HEK293 (cell line): Measurements from ENCODE around the gene ZFPM1.

Source experiments
- CTCF ChIA-PET: fragments of 350-600 bp; formaldehyde crosslinking; extraction: SDS; loops from one replicate; lab custom pipeline; 2021; ENCODE audit warnings: antibody characterized with exemption; lab: Yijun Ruan, JAX
- POLR2A ChIA-PET: fragments of 300-600 bp; formaldehyde crosslinking; extraction: SDS; loops from one replicate; lab custom pipeline; 2020; ENCODE audit warnings: antibody characterized with exemption, inconsistent platforms; lab: Yijun Ruan, JAX
- H3K27ac ChIP-seq: fragments of 200-500 bp; sonication (Bioruptor generic); 2 replicates; pipeline ENCODE4 v1.5.1; 2014; ENCODE audit warnings: low read depth, low read length, control low read depth, inconsistent platforms; ENCODE audit errors: extremely low read depth
- H3K36me3 ChIP-seq, 2 experiments: fragments of 200-500 bp in 1 of 2; sonication (Bioruptor generic) in 1 of 2; 1 replicate in 1 of 2; 2 replicates in 1 of 2; pipeline ENCODE4 v1.5.1; 2014 to 2017; ENCODE audit warnings: inconsistent platforms in 2 of 2, low read length in 2 of 2; ENCODE audit not compliant: control insufficient read depth in 2 of 2, insufficient read depth in 1 of 2
- H3K4me1 ChIP-seq: fragments of 200-500 bp; sonication (Bioruptor generic); 2 replicates; pipeline ENCODE4 v1.5.1; 2014; ENCODE audit warnings: mild to moderate bottlenecking, low read length, inconsistent platforms; ENCODE audit not compliant: control insufficient read depth, insufficient read depth
- H3K4me3 ChIP-seq: 2 replicates; pipeline ENCODE4 v1.5.1; 2011; ENCODE audit warnings: low read depth, mild to moderate bottlenecking, control low read depth, low read length, moderate library complexity
- H3K9me3 ChIP-seq: fragments of 200-500 bp; sonication (Bioruptor generic); 2 replicates; pipeline ENCODE4 v1.5.1; 2014; ENCODE audit warnings: low read depth, low read length, inconsistent platforms; ENCODE audit not compliant: control insufficient read depth, insufficient read depth
- FEZF1 ChIP-seq: fragments of 450-650 bp; formaldehyde crosslinking; IDR thresholded peaks from 2 replicates; pipeline ENCODE4 v1.5.1; 2016; ENCODE audit warnings: missing biosample characterization, missing genetic modification characterization
- GFI1B ChIP-seq: fragments of 450-650 bp; formaldehyde crosslinking; IDR thresholded peaks from 2 replicates; pipeline ENCODE4 v1.5.1; 2016; ENCODE audit warnings: missing biosample characterization, missing genetic modification characterization
- HIC1 ChIP-seq: fragments of 450-650 bp; formaldehyde crosslinking; IDR thresholded peaks from 2 replicates; pipeline ENCODE4 v1.5.1; 2016; ENCODE audit warnings: missing biosample characterization, missing genetic modification characterization
- HOXC10 ChIP-seq: sonication (generic); formaldehyde crosslinking; IDR thresholded peaks from 2 replicates; pipeline ENCODE4 v1.8.1; 2023; ENCODE audit warnings: mild to moderate bottlenecking, missing genetic modification reagents
- KLF8 ChIP-seq: fragments of 450-650 bp; formaldehyde crosslinking; IDR thresholded peaks from 2 replicates; pipeline ENCODE4 v1.5.1; 2016; ENCODE audit warnings: missing biosample characterization, missing genetic modification characterization
- MEIS1 ChIP-seq: sonication (generic); formaldehyde crosslinking; IDR thresholded peaks from 2 replicates; pipeline ENCODE4 v1.8.1; 2022; ENCODE audit warnings: missing genetic modification reagents, mild to moderate bottlenecking, borderline replicate concordance
- PBX3 ChIP-seq: sonication (generic); formaldehyde crosslinking; IDR thresholded peaks from 2 replicates; pipeline ENCODE4 v1.8.1; 2022; ENCODE audit warnings: mild to moderate bottlenecking, moderate library complexity, missing genetic modification reagents
- PRDM1 ChIP-seq: fragments of 450-650 bp; formaldehyde crosslinking; IDR thresholded peaks from 2 replicates; pipeline ENCODE4; 2016; ENCODE audit warnings: missing biosample characterization, missing genetic modification characterization
- ZBTB10 ChIP-seq: fragments of 450-650 bp; formaldehyde crosslinking; IDR thresholded peaks from 2 replicates; pipeline ENCODE4 v1.5.1; 2016; ENCODE audit warnings: missing biosample characterization, missing genetic modification characterization
- ZBTB8A ChIP-seq: fragments of 450-650 bp; formaldehyde crosslinking; IDR thresholded peaks from 2 replicates; pipeline ENCODE4 v1.5.1; 2016; ENCODE audit warnings: missing biosample characterization, missing genetic modification characterization
- ZNF157 ChIP-seq: fragments of 450-650 bp; formaldehyde crosslinking; IDR thresholded peaks from 2 replicates; pipeline ENCODE4 v1.5.1; 2016; ENCODE audit warnings: missing biosample characterization, missing genetic modification characterization
- ZNF266 ChIP-seq: fragments of 450-650 bp; formaldehyde crosslinking; IDR thresholded peaks from 2 replicates; pipeline ENCODE4 v1.5.1; 2016; ENCODE audit warnings: missing biosample characterization, missing genetic modification characterization, low read depth
- ZNF341 ChIP-seq: fragments of 450-650 bp; formaldehyde crosslinking; IDR thresholded peaks from 2 replicates; pipeline ENCODE4; 2016; ENCODE audit warnings: low read depth, missing biosample characterization, missing genetic modification characterization
- ZNF433 ChIP-seq: fragments of 450-650 bp; formaldehyde crosslinking; IDR thresholded peaks from 2 replicates; pipeline ENCODE4 v1.5.1; 2016; ENCODE audit warnings: missing biosample characterization, missing genetic modification characterization, low read depth
- ZNF48 ChIP-seq: fragments of 450-650 bp; formaldehyde crosslinking; IDR thresholded peaks from 2 replicates; pipeline ENCODE4 v1.5.1; 2016; ENCODE audit warnings: missing biosample characterization, missing genetic modification characterization
- ZNF518A ChIP-seq: fragments of 450-650 bp; formaldehyde crosslinking; conservative IDR thresholded peaks from 2 replicates; pipeline ENCODE4 v1.5.1; 2016; ENCODE audit warnings: low read depth, missing biosample characterization, missing genetic modification characterization
- ZNF639 ChIP-seq: fragments of 450-650 bp; formaldehyde crosslinking; IDR thresholded peaks from 2 replicates; pipeline ENCODE4 v1.5.1; 2016; ENCODE audit warnings: missing biosample characterization, missing genetic modification characterization
- ZNF768 ChIP-seq: fragments of 450-650 bp; formaldehyde crosslinking; IDR thresholded peaks from 2 replicates; pipeline ENCODE4 v1.5.1; 2018; ENCODE audit warnings: missing biosample characterization, mild to moderate bottlenecking, missing genetic modification characterization
- ZNF776 ChIP-seq: fragments of 450-650 bp; formaldehyde crosslinking; IDR thresholded peaks from 2 replicates; pipeline ENCODE4 v1.5.0; 2017; ENCODE audit warnings: missing biosample characterization, missing genetic modification characterization, borderline replicate concordance

ZFPM1 gene

GRCh38 chr16:88504489-88505404 is 51.7 kb downstream of the ZFPM1 start:
- CTCF ChIA-PET: interaction anchor here (0.6 to 1.4 kb wide), 6 partner anchors 11 to 1157 kb away, joined by 3 to 6 read pairs (median 3); no protein-coding TSS in a partner anchor
- H3K27ac ChIP-seq: no peak overlapping the region
- TF ChIP-seq ZNF639 (tag by site-specific recombination): no peak
- no peak for TF ChIP-seq ZNF768
- no peak for TF ChIP-seq ZNF776 (tag by site-specific recombination)
- TF ChIP-seq ZBTB10 (tag by site-specific recombination): no peak
- TF ChIP-seq GFI1B (tag by site-specific recombination): no peak
- no peak for TF ChIP-seq ZNF341 (tag by site-specific recombination)
- TF ChIP-seq KLF8 (tag by site-specific recombination): no peak
- TF ChIP-seq FEZF1 (tag by site-specific recombination): no peak
- TF ChIP-seq ZNF433 (tag by site-specific recombination): no peak
- TF ChIP-seq ZNF518A: no peak
- no peak for TF ChIP-seq PBX3 (CRISPR knock-in tag)
- TF ChIP-seq PRDM1 (tag by site-specific recombination): no peak
- no peak for TF ChIP-seq ZNF157 (tag by site-specific recombination)
- no peak for TF ChIP-seq HIC1 (tag by site-specific recombination)
- TF ChIP-seq ZNF266 (tag by site-specific recombination): no peak
- no peak for TF ChIP-seq MEIS1 (CRISPR knock-in tag)
- no peak for TF ChIP-seq ZBTB8A (tag by site-specific recombination)
- no peak for TF ChIP-seq HOXC10 (CRISPR knock-in tag)
- no peak for TF ChIP-seq ZNF48
- TF ChIP-seq, all 188 proteins: peak for 0
- H3K4me3 ChIP-seq: no peak overlapping the region
- peaks cover 6% of the 10 kb centered on the region for H3K4me1 ChIP-seq
- no peaks in the 10 kb centered on the region for H3K9me3 ChIP-seq
- H3K36me3 ChIP-seq: peaks cover 0 to 13% of the 10 kb centered on the region in 2 experiments; a peak in 1 of 3 replicates
- POLR2A ChIA-PET: interaction anchor here (1.6 kb wide), 1 partner anchor 50 kb away, joined by 3 read pairs; no protein-coding TSS in a partner anchor
